ENCODE results near the gene HECTD1. TPM values are rescaled to one million over a fixed set of nuclear protein-coding genes. Genes with fewer than 3 reads are reported as not detected.
"Not testable (repeated sequence)": the region's sequence is repeated elsewhere in the genome, so short reads cannot be mapped to it uniquely, and the experiment has no call there.

Gene HECTD1
- polyA plus RNA-seq, 3 donors, result 33.1 to 61.3 (median 50.0) TPM

GRCh38 chr14:31083781-31084180, 123.8 kb downstream of the HECTD1 start:
- H3K27ac ChIP-seq (ENCODE audit: low read depth, low read length), result no peak overlapping the region
- 84 to 93% (median 89%) methylated on average over 3 of the region's 3 CpGs for WGBS, 3 donors

- 87 to 89% (median 89%) methylated on average over 4 of the region's 4 CpGs for WGBS, 3 donors
- H3K27ac ChIP-seq (ENCODE audit: low read depth, low read length), result no peak overlapping the region
These were observed 127.1 kb downstream of the HECTD1 start for GRCh38 chr14:31080484-31080883.

- H3K27ac ChIP-seq (ENCODE audit: low read depth, low read length), result no peak overlapping the region
- WGBS, 3 donors, result 53 to 65% (median 57%) methylated on average over 3 of the region's 3 CpGs
These were observed 127.5 kb downstream of the HECTD1 start for GRCh38 chr14:31080056-31080455.

GRCh38 chr14:31078766-31079165, 128.8 kb downstream of the HECTD1 start:
- 35 to 58% (median 44%) methylated on average over 2 of the region's 2 CpGs for WGBS, 3 donors
- no peak overlapping the region for H3K27ac ChIP-seq (ENCODE audit: low read depth, low read length)

GRCh38 chr14:31075144-31075543, 132.4 kb downstream of the HECTD1 start:
- no peak overlapping the region for H3K27ac ChIP-seq (ENCODE audit: low read depth, low read length)
- WGBS, 3 donors, result 94 to 96% (median 96%) methylated on average over 2 of the region's 2 CpGs

GRCh38 chr14:31071151-31071550, 136.4 kb downstream of the HECTD1 start:
- 91 to 100% (median 95%) methylated on average over 2 of the region's 2 CpGs for WGBS, 3 donors
- no peak overlapping the region for H3K27ac ChIP-seq (ENCODE audit: low read depth, low read length)

- no peak overlapping the region for H3K27ac ChIP-seq (ENCODE audit: low read depth, low read length)
- WGBS, 3 donors, result 93 to 96% (median 95%) methylated on average over 5 of the region's 5 CpGs
These were observed 137.2 kb downstream of the HECTD1 start for GRCh38 chr14:31070431-31070830.

GRCh38 chr14:31069343-31069742, 138.2 kb downstream of the HECTD1 start:
- no peak overlapping the region for H3K27ac ChIP-seq (ENCODE audit: low read depth, low read length)
- WGBS, 3 donors, result 86 to 91% (median 87%) methylated on average over 3 of the region's 3 CpGs

- no peak overlapping the region for H3K27ac ChIP-seq (ENCODE audit: low read depth, low read length)
- WGBS, 3 donors, result 31 to 65% (median 36%) methylated on average over 1 of the region's 1 CpG
These were observed 139.4 kb downstream of the HECTD1 start for GRCh38 chr14:31068235-31068634.

GRCh38 chr14:31062908-31063307, 144.7 kb downstream of the HECTD1 start:
- H3K27ac ChIP-seq (ENCODE audit: low read depth, low read length), result not testable (repeated sequence)
- 91 to 95% (median 92%) methylated on average over 8 of the region's 8 CpGs for WGBS, 3 donors

GRCh38 chr14:31060253-31060875, 147.2 kb downstream of the HECTD1 start:
- WGBS, 3 donors, result 86 to 92% (median 86%) methylated on average over 6 of the region's 6 CpGs
- H3K27ac ChIP-seq (ENCODE audit: low read depth, low read length), result no peak overlapping the region

GRCh38 chr14:31059152-31059924, 148.3 kb downstream of the HECTD1 start:
- 22 to 47% (median 37%) methylated on average over 1 of the region's 1 CpG for WGBS, 3 donors

GRCh38 chr14:31057701-31058364, 149.8 kb downstream of the HECTD1 start:
- 97 to 98% (median 97%) methylated on average over 12 of the region's 12 CpGs for WGBS, 3 donors
- no peak overlapping the region for H3K27ac ChIP-seq (ENCODE audit: low read depth, low read length)

More at GRCh38 chr14:31059152-31059924, 148.3 kb downstream of the HECTD1 start:
- H3K27ac ChIP-seq (ENCODE audit: low read depth, low read length), result no peak overlapping the region

- no peak overlapping the region for H3K27ac ChIP-seq (ENCODE audit: low read depth, low read length)
- 88 to 98% (median 90%) methylated on average over 1 of the region's 1 CpG for WGBS, 3 donors
These were observed 150.6 kb downstream of the HECTD1 start for GRCh38 chr14:31057035-31057434.

- H3K27ac ChIP-seq (ENCODE audit: low read depth, low read length), result not testable (repeated sequence)
- 60 to 71% (median 63%) methylated on average over 9 of the region's 9 CpGs for WGBS, 3 donors
These were observed 154.5 kb downstream of the HECTD1 start for GRCh38 chr14:31052905-31053586.

- 60 to 86% (median 72%) methylated on average over 4 of the region's 4 CpGs for WGBS, 3 donors
- H3K27ac ChIP-seq (ENCODE audit: low read depth, low read length), result no peak overlapping the region
These were observed 156.1 kb downstream of the HECTD1 start for GRCh38 chr14:31051511-31051910.

- H3K27ac ChIP-seq (ENCODE audit: low read depth, low read length), result no peak overlapping the region
- 81 to 93% (median 91%) methylated on average over 7 of the region's 7 CpGs for WGBS, 3 donors
These were observed 156.6 kb downstream of the HECTD1 start for GRCh38 chr14:31051023-31051422.
